Cardiac fibroblast (primary cell): ENCODE data around the gene LEMD2.
A peak's percentile ranks its signal among the peaks of the same experiment; 100 is the strongest.

Experiments
- DNase-seq, 2 donors: peaks; one replicate each; pipeline versions ENCODE4 v3.0.0 to v3.0.0-alpha.2; 2010; ENCODE audit warnings: low read depth in 2 of 2
- H3K4me3 ChIP-seq, 2 donors: replicated peaks in 1 of 2; 1 replicate in 1 of 2; 2 replicates in 1 of 2; pipeline ENCODE4 v1.5.1; 2011; ENCODE audit warnings: low read depth in 2 of 2, low read length in 2 of 2, mild to moderate bottlenecking in 2 of 2, moderate library complexity in 1 of 2
- TF ChIP-seq, protein P1 (sequence below): IDR thresholded peaks from one replicate; pipeline ENCODE4 v1.5.1; 2011; ENCODE audit warnings: low read depth, mild to moderate bottlenecking, low read length, inconsistent platforms

LEMD2 gene

DNA sequence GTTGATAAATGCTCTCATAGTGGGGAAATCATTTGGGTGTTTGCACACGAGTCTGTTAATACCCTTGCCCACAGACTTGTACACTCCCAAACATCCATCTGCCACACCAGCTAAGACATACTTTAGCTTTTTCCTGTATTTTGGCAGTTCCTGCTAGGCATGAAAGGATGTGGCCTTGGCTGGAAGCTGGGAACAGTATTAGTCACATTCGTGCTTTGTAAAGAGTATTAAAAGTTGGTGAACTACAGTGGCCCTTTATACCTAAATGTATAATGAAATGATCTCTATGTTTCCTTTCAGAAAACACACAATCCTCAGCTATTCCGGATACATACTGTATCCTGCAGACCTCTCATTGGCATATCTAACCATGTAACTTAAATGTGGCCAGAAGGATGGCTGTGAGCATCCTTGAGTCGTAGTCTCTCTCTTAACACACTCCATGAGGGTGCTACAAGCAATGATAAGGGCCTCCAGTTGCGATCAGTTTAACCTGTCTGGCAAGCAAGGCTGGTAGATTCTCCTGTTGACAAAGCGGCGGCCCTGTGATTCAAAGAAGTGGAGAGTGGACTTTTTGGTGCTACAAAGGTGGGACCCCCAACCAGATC is 1.5 kb downstream of the LEMD2 start:
- H3K4me3 ChIP-seq, result peak overlapping the region; percentile 53 to 63
- TF ChIP-seq, protein P1, sequence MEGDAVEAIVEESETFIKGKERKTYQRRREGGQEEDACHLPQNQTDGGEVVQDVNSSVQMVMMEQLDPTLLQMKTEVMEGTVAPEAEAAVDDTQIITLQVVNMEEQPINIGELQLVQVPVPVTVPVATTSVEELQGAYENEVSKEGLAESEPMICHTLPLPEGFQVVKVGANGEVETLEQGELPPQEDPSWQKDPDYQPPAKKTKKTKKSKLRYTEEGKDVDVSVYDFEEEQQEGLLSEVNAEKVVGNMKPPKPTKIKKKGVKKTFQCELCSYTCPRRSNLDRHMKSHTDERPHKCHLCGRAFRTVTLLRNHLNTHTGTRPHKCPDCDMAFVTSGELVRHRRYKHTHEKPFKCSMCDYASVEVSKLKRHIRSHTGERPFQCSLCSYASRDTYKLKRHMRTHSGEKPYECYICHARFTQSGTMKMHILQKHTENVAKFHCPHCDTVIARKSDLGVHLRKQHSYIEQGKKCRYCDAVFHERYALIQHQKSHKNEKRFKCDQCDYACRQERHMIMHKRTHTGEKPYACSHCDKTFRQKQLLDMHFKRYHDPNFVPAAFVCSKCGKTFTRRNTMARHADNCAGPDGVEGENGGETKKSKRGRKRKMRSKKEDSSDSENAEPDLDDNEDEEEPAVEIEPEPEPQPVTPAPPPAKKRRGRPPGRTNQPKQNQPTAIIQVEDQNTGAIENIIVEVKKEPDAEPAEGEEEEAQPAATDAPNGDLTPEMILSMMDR, result no peak
- peak; percentile 39 to 53 for DNase-seq

DNA sequence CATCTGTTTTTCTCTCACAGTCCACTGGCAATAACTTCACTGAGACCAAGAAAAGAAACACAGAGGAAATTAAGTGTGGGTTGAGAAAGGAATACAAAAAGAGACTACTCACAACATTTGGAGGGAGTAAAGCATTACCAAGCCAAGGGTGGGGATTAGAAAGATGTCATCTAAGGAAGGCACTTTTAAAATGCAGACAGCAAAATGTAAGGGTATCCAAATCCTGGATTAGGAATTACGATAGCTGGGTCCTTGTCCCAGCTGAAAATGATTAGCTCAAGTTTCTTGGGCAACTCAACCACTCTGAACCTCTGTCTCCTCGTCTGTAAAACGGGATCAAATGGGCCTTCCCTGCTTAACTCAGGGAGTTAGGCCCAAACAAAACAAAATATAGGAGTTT is 2.2 kb downstream of the LEMD2 start:
- DNase-seq, result no peak
- no peak overlapping the region for H3K4me3 ChIP-seq
- TF ChIP-seq, protein P1, result no peak

DNA sequence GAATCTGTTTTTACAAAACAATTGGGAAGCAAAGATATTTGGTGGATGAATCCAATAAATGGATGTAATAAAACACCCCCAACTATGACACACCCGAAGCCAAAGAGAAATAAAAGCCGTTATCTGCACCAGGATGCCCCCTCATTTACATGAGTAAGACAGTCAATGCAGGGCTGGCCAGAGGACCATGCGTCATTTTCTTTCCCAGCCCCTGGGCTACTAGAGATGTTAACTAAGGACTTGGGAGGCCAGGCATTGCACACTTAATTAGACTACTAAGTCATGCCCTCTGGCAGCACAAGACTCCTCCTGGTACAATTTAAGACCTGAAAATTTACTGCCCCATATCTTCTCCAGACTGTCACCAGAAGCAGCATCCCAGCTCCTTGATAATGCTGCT is 3.2 kb downstream of the LEMD2 start:
- no peak overlapping the region for H3K4me3 ChIP-seq
- TF ChIP-seq, protein P1, result no peak
- peak in 1 of 2 donors; percentile 60 for DNase-seq

DNA sequence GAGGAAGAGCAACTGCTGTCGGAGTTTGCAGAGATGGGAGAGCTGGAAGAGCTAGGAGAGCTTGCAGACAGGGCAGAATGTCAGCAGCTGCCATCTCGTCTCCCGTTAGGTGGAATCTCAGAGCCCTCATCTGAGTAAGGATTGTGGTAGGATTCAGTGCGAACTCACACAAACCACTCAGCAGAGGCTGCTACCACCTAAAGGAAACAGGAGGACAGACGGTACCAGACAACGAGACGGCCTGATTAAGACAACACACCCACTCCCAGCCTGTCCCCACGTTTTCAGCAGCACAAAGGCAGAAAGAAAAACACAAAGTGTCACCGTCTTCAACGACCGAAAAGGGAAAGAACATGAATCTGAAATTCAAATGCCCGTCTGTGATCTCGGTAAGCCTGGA is 4.1 kb downstream of the LEMD2 start:
- no peak overlapping the region for H3K4me3 ChIP-seq
- TF ChIP-seq, protein P1, result no peak
- no peak for DNase-seq

DNA sequence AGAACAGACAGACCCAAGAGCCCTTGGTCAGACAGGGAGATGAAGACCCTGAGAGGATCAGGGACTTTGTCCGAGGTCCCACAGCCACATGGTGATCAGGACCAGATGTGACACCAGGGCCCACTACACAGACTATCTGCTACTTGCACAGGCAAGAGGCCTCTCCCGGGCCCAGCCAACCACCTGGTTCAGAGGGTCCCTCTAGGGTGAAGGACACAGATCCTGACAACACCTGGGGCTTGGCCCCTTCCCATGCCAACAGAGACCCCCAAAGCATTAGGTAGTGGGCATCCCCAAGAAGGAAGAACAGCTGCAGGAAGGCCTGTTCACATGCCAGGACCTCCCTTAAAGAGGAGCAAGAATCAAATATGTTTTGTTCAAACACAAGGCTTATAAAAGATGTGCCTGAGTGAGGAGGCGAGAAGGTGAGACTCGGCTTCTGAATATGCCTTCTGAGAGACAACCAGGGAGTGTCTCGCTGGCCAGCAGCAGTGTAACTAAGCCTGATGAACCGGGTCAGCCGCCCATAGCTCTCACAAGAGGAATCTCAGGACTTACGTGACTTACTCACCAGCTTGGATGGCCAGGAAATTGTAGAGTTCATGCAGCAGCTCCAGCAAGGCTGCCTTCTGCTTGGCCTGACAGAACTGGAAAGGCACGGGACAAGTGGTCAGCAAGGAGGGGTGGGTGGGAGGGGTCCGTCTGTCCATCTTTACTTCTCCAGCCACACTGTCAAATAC is 5.0 kb downstream of the LEMD2 start:
- DNase-seq, result no peak
- H3K4me3 ChIP-seq, result no peak overlapping the region
- TF ChIP-seq, protein P1, result no peak

DNA sequence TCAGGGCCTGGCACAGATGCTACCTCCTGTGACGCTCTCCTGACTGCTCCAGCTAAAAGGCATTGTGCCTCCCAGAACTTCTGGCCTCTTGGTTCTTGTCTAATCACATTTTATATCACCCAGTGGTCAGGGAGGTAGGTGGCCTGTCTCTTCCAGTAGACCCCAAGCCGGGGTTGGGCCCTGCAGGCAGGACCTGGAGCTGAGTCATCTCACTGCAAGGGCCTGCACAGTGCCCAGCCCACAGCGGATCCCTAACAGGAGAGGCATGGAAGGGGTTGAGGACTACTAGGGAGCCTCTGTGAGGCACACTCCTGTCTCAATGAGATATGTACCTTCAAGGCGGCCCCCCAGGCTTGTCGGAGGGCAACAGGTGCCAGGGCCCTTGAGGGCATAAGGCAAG is 6.4 kb downstream of the LEMD2 start:
- TF ChIP-seq, protein P1, result no peak

More for the DNA sequence above, 6.4 kb downstream of the LEMD2 start:
- no peak overlapping the region for H3K4me3 ChIP-seq
- DNase-seq, result no peak
